AG04449 (cell line): Measurements from ENCODE around the gene PLEKHD1.

Experiments
- CTCF ChIA-PET: fragments of 350-600 bp; formaldehyde crosslinking; extraction: SDS; loops from one replicate; lab custom pipeline; 2021; ENCODE audit warnings: antibody characterized with exemption; lab: Yijun Ruan, JAX
- POLR2A ChIA-PET: fragments of 400-600, 350-600 bp; formaldehyde crosslinking; extraction: SDS; loops from one replicate; lab custom pipeline; 2020; ENCODE audit warnings: antibody characterized with exemption, inconsistent platforms; lab: Yijun Ruan, JAX
- DNase-seq: peaks from one replicate; pipeline ENCODE4 v3.0.0-alpha.2; 2010; ENCODE audit warnings: low read depth, low spot score
- H3K4me3 ChIP-seq: 2 replicates; pipeline ENCODE4 v1.5.1; 2011; ENCODE audit warnings: low read depth, mild to moderate bottlenecking, control low read depth, low read length
- TF ChIP-seq, protein P1 (sequence below): IDR thresholded peaks from one replicate; pipeline ENCODE4 v1.5.1; 2011; ENCODE audit warnings: mild to moderate bottlenecking, moderate library complexity, low read length, control low read depth, inconsistent platforms; ENCODE audit not compliant: insufficient read depth; ENCODE audit errors: missing control alignments

Gene PLEKHD1

DNA sequence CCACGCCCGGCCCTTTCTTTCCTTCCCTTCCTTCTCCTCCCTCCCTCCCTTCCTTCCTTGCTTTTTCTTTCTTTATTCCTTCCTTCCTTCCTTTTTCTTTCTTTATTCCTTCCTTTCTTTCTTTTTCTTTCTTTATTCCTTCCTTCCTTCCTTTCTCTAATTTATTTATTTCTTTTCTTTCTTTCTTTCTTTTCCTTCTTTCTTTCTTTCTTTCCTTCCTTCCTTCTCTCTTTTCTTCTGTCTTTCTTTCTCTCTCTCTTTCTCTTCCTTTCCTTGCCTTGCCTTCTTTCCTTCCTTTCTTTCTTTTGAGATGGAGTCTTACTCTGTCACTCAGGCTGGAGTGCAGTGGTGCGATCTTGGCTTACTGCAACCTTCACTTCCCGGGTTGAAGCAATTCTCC, 74.2 kb downstream of the PLEKHD1 start:
- ChIA-PET POLR2A (no interaction called here), CTCF (interaction anchor here (1.9 to 3.3 kb wide), 2 partner anchors 11 to 15 kb away, joined by 10 to 28 read pairs; partner anchors contain the start of gene CCDC177)
- no peak for DNase-seq
- H3K4me3 ChIP-seq: no peak overlapping the region
- TF ChIP-seq, protein P1, sequence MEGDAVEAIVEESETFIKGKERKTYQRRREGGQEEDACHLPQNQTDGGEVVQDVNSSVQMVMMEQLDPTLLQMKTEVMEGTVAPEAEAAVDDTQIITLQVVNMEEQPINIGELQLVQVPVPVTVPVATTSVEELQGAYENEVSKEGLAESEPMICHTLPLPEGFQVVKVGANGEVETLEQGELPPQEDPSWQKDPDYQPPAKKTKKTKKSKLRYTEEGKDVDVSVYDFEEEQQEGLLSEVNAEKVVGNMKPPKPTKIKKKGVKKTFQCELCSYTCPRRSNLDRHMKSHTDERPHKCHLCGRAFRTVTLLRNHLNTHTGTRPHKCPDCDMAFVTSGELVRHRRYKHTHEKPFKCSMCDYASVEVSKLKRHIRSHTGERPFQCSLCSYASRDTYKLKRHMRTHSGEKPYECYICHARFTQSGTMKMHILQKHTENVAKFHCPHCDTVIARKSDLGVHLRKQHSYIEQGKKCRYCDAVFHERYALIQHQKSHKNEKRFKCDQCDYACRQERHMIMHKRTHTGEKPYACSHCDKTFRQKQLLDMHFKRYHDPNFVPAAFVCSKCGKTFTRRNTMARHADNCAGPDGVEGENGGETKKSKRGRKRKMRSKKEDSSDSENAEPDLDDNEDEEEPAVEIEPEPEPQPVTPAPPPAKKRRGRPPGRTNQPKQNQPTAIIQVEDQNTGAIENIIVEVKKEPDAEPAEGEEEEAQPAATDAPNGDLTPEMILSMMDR: no peak

DNA sequence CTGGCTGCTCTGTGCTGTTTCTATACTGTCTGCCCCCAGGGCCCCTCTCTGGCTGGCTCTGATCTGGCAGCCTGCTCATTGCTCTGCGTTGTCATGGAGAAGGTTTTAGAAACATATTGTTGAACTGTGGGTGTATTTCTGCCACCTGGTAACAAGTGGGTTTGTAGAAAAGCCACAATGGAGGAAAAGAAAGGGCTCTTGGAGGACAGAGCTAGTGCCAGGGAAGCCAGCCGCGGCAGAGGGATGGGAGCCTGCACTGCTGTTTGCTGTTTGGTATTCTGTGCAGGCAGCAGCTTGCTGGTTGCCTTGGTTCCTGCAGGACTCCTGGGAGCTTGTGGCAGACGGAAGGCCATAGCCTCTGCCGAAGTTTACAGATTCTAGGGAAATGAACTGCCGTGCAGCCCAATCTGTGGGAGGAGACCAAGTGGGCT, 75.1 kb downstream of the PLEKHD1 start:
- CTCF ChIA-PET: interaction anchor here (1.3 to 2.9 kb wide), 4 partner anchors 11 to 25 kb away, joined by 4 to 17 read pairs (median 8); partner anchors contain the start of gene CCDC177
- no peak overlapping the region for H3K4me3 ChIP-seq
- POLR2A ChIA-PET: no interaction called here
- no peak for DNase-seq
- TF ChIP-seq, protein P1: no peak

DNA sequence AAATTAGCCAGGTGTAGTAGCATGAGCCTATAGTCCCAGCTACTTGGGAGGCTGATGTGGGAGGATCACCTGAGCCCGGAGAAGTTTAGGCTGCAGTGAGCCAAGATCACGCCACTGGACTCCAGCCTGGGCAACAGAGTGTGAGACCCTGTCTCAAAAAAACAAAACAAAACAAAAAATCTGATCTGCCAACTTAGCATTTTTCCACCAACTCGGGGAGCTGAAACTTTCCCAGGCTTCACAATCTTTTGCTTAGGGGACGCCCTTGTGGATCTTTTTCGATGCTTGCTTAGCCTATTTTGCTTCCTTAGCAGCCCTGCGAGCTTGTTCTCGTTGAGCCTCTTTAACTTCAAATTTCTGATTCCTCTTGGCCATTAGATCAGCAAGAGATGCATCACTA, 76.3 kb downstream of the PLEKHD1 start:
- ChIA-PET CTCF (interaction anchor here (0.8 to 6.7 kb wide), 4 partner anchors 13 to 43 kb away, joined by 3 to 55 read pairs (median 12); partner anchors contain the start of gene CCDC177), POLR2A (no interaction called here)
- H3K4me3 ChIP-seq: no peak overlapping the region
- no peak for DNase-seq
- TF ChIP-seq, protein P1: no peak

DNA sequence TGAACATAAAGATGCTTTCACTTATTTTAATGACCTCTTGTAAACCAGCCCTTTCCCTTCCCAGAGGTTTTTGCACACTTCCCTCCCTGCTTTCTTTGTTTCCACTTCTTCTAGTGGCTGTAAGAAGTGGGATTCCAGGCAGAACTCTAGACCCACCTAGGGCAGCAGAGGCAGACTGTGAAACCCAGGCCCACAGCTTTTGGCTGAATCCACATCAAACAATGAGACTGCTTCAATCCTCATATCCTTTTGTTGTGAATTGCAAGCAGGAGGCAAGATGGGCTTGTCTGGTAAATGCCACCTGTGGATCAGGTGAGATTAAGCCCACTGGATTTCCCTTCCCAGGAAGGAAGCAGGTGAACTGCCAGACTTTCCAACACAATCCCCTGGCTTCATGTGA, 77.4 kb downstream of the PLEKHD1 start:
- ChIA-PET POLR2A (no interaction called here), CTCF (interaction anchor here (0.8 to 6.7 kb wide), 3 partner anchors 12 to 165 kb away, joined by 3 to 55 read pairs (median 17); partner anchors contain the start of gene CCDC177)
- DNase-seq: no peak
- H3K4me3 ChIP-seq: no peak overlapping the region
- TF ChIP-seq, protein P1: no peak

DNA sequence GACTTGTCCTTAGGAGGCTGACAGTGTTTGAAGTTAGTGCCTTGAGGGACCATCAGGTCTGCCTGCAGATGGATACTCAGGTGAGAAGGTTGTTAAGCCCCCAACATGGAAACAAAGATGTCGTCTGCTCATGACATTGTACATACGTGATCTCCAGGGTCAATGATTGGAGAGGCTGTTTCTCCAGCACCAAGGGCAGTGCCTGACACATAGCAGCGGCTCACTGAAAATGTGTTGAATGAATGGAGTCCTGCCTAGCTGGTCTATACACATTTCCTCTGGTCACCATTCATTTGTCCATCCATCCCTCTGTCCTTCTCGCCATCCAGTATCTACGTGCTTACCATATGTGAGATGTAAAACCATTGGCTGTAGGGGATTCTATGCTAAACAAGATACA, 83.0 kb downstream of the PLEKHD1 start:
- ChIA-PET POLR2A (no interaction called here), CTCF (interaction anchor here (1.6 kb wide), 3 partner anchors 17 to 32 kb away, joined by 4 to 6 read pairs (median 4); no protein-coding TSS in a partner anchor)
- DNase-seq: no peak
- TF ChIP-seq, protein P1: no peak
- no peak overlapping the region for H3K4me3 ChIP-seq

DNA sequence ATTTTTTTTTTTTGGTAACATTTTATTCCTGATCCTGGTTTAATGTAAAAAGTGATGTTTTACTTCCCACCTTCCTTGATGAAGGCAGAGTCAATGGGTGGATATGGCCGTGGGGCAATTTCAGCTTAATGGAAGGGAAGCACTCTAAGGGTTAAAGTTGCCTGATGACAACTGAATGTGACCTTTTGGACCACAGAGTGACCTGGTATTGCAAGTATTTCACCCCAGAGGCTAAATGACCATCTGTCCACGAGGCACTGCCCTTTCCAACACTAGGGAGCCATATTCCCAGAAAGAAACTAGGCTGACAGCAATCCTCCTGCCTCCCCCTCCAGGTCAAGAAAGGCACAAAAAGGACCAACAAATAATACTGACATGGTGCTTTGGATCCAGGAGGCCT, 85.3 kb downstream of the PLEKHD1 start:
- ChIA-PET CTCF (interaction anchor here (1.0 to 7.9 kb wide), 6 partner anchors 6 to 328 kb away, joined by 3 to 55 read pairs (median 15); no protein-coding TSS in a partner anchor), POLR2A (no interaction called here)
- no peak overlapping the region for H3K4me3 ChIP-seq
- DNase-seq: no peak
- TF ChIP-seq, protein P1: no peak
